Measurements from ENCODE around the gene XG.

Gene XG

DNA sequence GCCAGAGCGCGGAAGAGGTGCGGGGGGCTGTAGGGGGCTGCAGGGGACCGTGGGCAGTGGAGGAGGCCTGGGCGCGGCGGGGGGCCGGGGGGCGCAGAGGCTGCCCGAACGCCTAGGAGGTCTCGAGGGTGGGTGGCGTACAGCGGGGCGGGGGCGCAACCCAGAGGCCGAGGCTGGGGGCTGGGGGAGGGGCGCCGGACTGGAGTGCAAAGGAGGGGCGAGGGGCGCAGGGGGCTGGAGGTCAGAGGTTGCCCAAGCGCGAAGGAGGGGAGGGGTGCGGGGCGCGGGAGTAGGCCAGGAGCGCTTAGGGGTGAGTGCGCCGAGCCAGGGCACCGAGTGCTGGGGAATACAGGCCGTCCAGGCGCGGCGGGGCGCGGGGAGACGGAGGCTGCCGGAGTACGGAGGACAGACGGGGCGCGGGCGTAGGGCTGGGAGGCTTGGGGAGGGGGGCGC lies 77.1 kb downstream of the XG start:
- no peaks in the 10 kb centered on the region for H3K27me3 ChIP-seq (ENCODE audit: control insufficient read depth, insufficient read depth, low read length)
- H2AFZ ChIP-seq = no peak overlapping the region
- no peaks in the 10 kb centered on the region for H3K79me2 ChIP-seq
- TF ChIP-seq, protein P1, sequence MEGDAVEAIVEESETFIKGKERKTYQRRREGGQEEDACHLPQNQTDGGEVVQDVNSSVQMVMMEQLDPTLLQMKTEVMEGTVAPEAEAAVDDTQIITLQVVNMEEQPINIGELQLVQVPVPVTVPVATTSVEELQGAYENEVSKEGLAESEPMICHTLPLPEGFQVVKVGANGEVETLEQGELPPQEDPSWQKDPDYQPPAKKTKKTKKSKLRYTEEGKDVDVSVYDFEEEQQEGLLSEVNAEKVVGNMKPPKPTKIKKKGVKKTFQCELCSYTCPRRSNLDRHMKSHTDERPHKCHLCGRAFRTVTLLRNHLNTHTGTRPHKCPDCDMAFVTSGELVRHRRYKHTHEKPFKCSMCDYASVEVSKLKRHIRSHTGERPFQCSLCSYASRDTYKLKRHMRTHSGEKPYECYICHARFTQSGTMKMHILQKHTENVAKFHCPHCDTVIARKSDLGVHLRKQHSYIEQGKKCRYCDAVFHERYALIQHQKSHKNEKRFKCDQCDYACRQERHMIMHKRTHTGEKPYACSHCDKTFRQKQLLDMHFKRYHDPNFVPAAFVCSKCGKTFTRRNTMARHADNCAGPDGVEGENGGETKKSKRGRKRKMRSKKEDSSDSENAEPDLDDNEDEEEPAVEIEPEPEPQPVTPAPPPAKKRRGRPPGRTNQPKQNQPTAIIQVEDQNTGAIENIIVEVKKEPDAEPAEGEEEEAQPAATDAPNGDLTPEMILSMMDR (IDR thresholded peaks at IDR 0.05) = no peak
- H3K36me3 ChIP-seq (ENCODE audit: control insufficient read depth, insufficient read depth, low read length) = no peaks in the 10 kb centered on the region
- H3K4me2 ChIP-seq (ENCODE audit: low read length) = peak overlapping the region; percentile 35
- no peaks in the 10 kb centered on the region for H3K9me3 ChIP-seq (ENCODE audit: control insufficient read depth, low read length)
- H3K4me1 ChIP-seq = no peaks in the 10 kb centered on the region
- no peak overlapping the region for H3K9ac ChIP-seq
- H3K4me3 ChIP-seq (ENCODE audit: low read depth, low read length) = no peak overlapping the region
- no peak overlapping the region for H3K27ac ChIP-seq

GRCh38 chrX:2829469-2830246 lies 77.8 kb downstream of the XG start:
- Histone ChIP-seq H3K79me2 (no peaks in the 10 kb centered on the region), H3K4me2 (ENCODE audit: low read length) (no peak overlapping the region), H3K4me1 (no peaks in the 10 kb centered on the region), H3K4me3 (ENCODE audit: low read depth, low read length) (no peak overlapping the region), H3K9ac (no peak overlapping the region), H3K27ac (no peak overlapping the region), H3K9me3 (ENCODE audit: control insufficient read depth, low read length) (no peaks in the 10 kb centered on the region), H3K36me3 (ENCODE audit: control insufficient read depth, insufficient read depth, low read length) (no peaks in the 10 kb centered on the region), H2AFZ (no peak overlapping the region), H3K27me3 (ENCODE audit: control insufficient read depth, insufficient read depth, low read length) (no peaks in the 10 kb centered on the region)
- TF ChIP-seq, protein P1 (IDR thresholded peaks at IDR 0.05) = no peak

- no peaks in the 10 kb centered on the region for H3K27me3 ChIP-seq (ENCODE audit: control insufficient read depth, insufficient read depth, low read length)
- no peak overlapping the region for H3K9ac ChIP-seq
- no peak overlapping the region for H2AFZ ChIP-seq
- H3K27ac ChIP-seq = no peak overlapping the region
- no peaks in the 10 kb centered on the region for H3K9me3 ChIP-seq (ENCODE audit: control insufficient read depth, low read length)
- no peaks in the 10 kb centered on the region for H3K79me2 ChIP-seq
- no peaks in the 10 kb centered on the region for H3K4me1 ChIP-seq
- TF ChIP-seq, protein P1 (IDR thresholded peaks at IDR 0.05) = no peak
- H3K36me3 ChIP-seq (ENCODE audit: control insufficient read depth, insufficient read depth, low read length) = no peaks in the 10 kb centered on the region
- H3K4me3 ChIP-seq (ENCODE audit: low read depth, low read length) = no peak overlapping the region
- no peak overlapping the region for H3K4me2 ChIP-seq (ENCODE audit: low read length)
These were observed 79.8 kb downstream of the XG start for GRCh38 chrX:2831471-2832228.

GRCh38 chrX:2837961-2838360 lies 86.1 kb downstream of the XG start:
- no peaks in the 10 kb centered on the region for H3K36me3 ChIP-seq (ENCODE audit: control insufficient read depth, insufficient read depth, low read length)
- no peak overlapping the region for H3K4me2 ChIP-seq (ENCODE audit: low read length)
- no peak overlapping the region for H2AFZ ChIP-seq
- no peak overlapping the region for H3K9ac ChIP-seq
- no peaks in the 10 kb centered on the region for H3K4me1 ChIP-seq
- no peaks in the 10 kb centered on the region for H3K27me3 ChIP-seq (ENCODE audit: control insufficient read depth, insufficient read depth, low read length)
- no peak overlapping the region for H3K4me3 ChIP-seq (ENCODE audit: low read depth, low read length)
- TF ChIP-seq, protein P1 (IDR thresholded peaks at IDR 0.05) = no peak
- H3K79me2 ChIP-seq = no peaks in the 10 kb centered on the region
- no peak overlapping the region for H3K27ac ChIP-seq
- no peaks in the 10 kb centered on the region for H3K9me3 ChIP-seq (ENCODE audit: control insufficient read depth, low read length)

Measured in parathyroid adenoma (tissue), 2 donors.